ENCODE data around the gene PHC2. TPM values are rescaled to one million over a fixed set of nuclear protein-coding genes. Genes with fewer than 3 reads are reported as not detected.

PHC2 gene
- total RNA-seq, 6 donors from 2014 or later = 103 to 173 (median 129) TPM

- Histone ChIP-seq H3K27me3 (no peaks in the 10 kb centered on the region), H3K27ac (no peak overlapping the region), H3K4me1 (peaks cover 6 to 12% (median 9%) of the 10 kb centered on the region in 4 donors), H3K36me3 (peaks cover 0 to 7% (median 2%) of the 10 kb centered on the region in 4 donors), H3K9me3 (no peaks in the 10 kb centered on the region), H3K4me3 (no peak overlapping the region)
- 95 to 97% methylated on average over 7 to 16 of the region's 16 CpGs for WGBS, 2 donors
- TF ChIP-seq POLR2AphosphoS5 (IDR thresholded peaks at IDR 0.05) (no peak), CTCF (IDR thresholded peaks at IDR 0.05) (no peak), EP300 (IDR thresholded peaks at IDR 0.05) (no peak), POLR2A (IDR thresholded peaks at IDR 0.05) (no peak)
- ATAC-seq (ENCODE audit: low FRiP score in 2 of 2) (no peak), DNase-seq (peak in 1 of 2 donors; percentile 63)
Observed at GRCh38 chr1:33354707-33355316, 76.1 kb downstream of the PHC2 start.

- Histone ChIP-seq H3K36me3 (peaks cover 0 to 7% (median 2%) of the 10 kb centered on the region in 4 donors), H3K4me3 (no peak overlapping the region), H3K4me1 (peaks cover 6 to 12% (median 9%) of the 10 kb centered on the region in 4 donors), H3K27me3 (no peaks in the 10 kb centered on the region), H3K27ac (no peak overlapping the region), H3K9me3 (no peaks in the 10 kb centered on the region)
- ATAC-seq (ENCODE audit: low FRiP score in 2 of 2) (no peak), DNase-seq (no peak)
- WGBS, 2 donors = 93% methylated on average over 5 of the region's 5 CpGs
- no peak for TF ChIP-seq POLR2A (IDR thresholded peaks at IDR 0.05)
- no peak for TF ChIP-seq EP300 (IDR thresholded peaks at IDR 0.05)
- TF ChIP-seq POLR2AphosphoS5 (IDR thresholded peaks at IDR 0.05) = no peak
- no peak for TF ChIP-seq CTCF (IDR thresholded peaks at IDR 0.05)
Observed at GRCh38 chr1:33353531-33353930, 77.4 kb downstream of the PHC2 start.

- no peak overlapping the region for H3K27ac ChIP-seq
- peaks cover 11 to 33% (median 29%) of the 10 kb centered on the region in 4 donors for H3K4me1 ChIP-seq
- TF ChIP-seq CTCF (IDR thresholded peaks at IDR 0.05) (no peak), POLR2A (IDR thresholded peaks at IDR 0.05) (no peak), EP300 (IDR thresholded peaks at IDR 0.05) (no peak), POLR2AphosphoS5 (IDR thresholded peaks at IDR 0.05) (no peak)
- 91 to 92% methylated on average over 6 of the region's 6 CpGs for WGBS, 2 donors
- H3K4me3 ChIP-seq = no peak overlapping the region
- DNase-seq (no peak), ATAC-seq (ENCODE audit: low FRiP score in 2 of 2) (no peak)
- peaks cover 0 to 10% (median 2%) of the 10 kb centered on the region in 4 donors for H3K36me3 ChIP-seq
- H3K27me3 ChIP-seq = no peaks in the 10 kb centered on the region
- H3K9me3 ChIP-seq = no peaks in the 10 kb centered on the region
Observed at GRCh38 chr1:33351281-33351660, 79.6 kb downstream of the PHC2 start.

GRCh38 chr1:33350611-33351280, 80.1 kb downstream of the PHC2 start:
- peaks cover 17 to 39% (median 34%) of the 10 kb centered on the region in 4 donors for H3K4me1 ChIP-seq
- TF ChIP-seq POLR2AphosphoS5 (IDR thresholded peaks at IDR 0.05) (no peak), POLR2A (IDR thresholded peaks at IDR 0.05) (no peak), CTCF (IDR thresholded peaks at IDR 0.05) (no peak), EP300 (IDR thresholded peaks at IDR 0.05) (no peak)
- H3K27ac ChIP-seq = peak overlapping the region; percentile 87 to 99 (median 94)
- H3K9me3 ChIP-seq = no peaks in the 10 kb centered on the region
- DNase-seq = no peak
- no peak for ATAC-seq (ENCODE audit: low FRiP score in 2 of 2)
- 36 to 42% methylated on average over 6 of the region's 6 CpGs for WGBS, 2 donors
- H3K27me3 ChIP-seq = no peaks in the 10 kb centered on the region
- H3K36me3 ChIP-seq = peaks cover 0 to 10% (median 2%) of the 10 kb centered on the region in 4 donors
- peak overlapping the region in 3 of 4 donors; percentile 55 to 80 (median 69) for H3K4me3 ChIP-seq
